Muscle layer of colon (tissue), 2 donors: ENCODE measurements around the gene GNPDA1.
"Not testable (repeated sequence)": the region's sequence is repeated elsewhere in the genome, so short reads cannot be mapped to it uniquely, and the experiment has no call there.

ENCODE experiments used
- H3K27ac ChIP-seq: one replicate; pipeline ENCODE4 v1.7.0; 2013; ENCODE audit warnings: low read depth, mild to moderate bottlenecking, low read length, moderate library complexity
- H3K27me3 ChIP-seq, 2 donors: one replicate each; pipeline ENCODE4 v1.7.0; 2013; ENCODE audit warnings: low read length in 2 of 2, mild to moderate bottlenecking in 2 of 2; ENCODE audit not compliant: insufficient read depth in 2 of 2, control insufficient read depth in 1 of 2
- H3K36me3 ChIP-seq: one replicate; pipeline ENCODE4 v1.7.0; 2013; ENCODE audit warnings: mild to moderate bottlenecking, low read length; ENCODE audit not compliant: insufficient read depth
- H3K4me1 ChIP-seq: one replicate; pipeline ENCODE4 v1.7.0; 2013; ENCODE audit warnings: mild to moderate bottlenecking, low read length; ENCODE audit not compliant: insufficient read depth
- H3K4me3 ChIP-seq, 2 donors: one replicate each; pipeline ENCODE4 v1.7.0; 2013; ENCODE audit warnings: low read length in 2 of 2, low read depth in 1 of 2, mild to moderate bottlenecking in 1 of 2, moderate library complexity in 1 of 2
- H3K9ac ChIP-seq: one replicate; pipeline ENCODE4 v1.7.0; 2013; ENCODE audit warnings: low read length
- H3K9me3 ChIP-seq: one replicate; pipeline ENCODE4 v1.7.0; 2013; ENCODE audit warnings: mild to moderate bottlenecking, low read length
- donor health status: abdominal sarcoma.
- donor health status: Adenocarcinoma of cecum.

GNPDA1 gene

DNA sequence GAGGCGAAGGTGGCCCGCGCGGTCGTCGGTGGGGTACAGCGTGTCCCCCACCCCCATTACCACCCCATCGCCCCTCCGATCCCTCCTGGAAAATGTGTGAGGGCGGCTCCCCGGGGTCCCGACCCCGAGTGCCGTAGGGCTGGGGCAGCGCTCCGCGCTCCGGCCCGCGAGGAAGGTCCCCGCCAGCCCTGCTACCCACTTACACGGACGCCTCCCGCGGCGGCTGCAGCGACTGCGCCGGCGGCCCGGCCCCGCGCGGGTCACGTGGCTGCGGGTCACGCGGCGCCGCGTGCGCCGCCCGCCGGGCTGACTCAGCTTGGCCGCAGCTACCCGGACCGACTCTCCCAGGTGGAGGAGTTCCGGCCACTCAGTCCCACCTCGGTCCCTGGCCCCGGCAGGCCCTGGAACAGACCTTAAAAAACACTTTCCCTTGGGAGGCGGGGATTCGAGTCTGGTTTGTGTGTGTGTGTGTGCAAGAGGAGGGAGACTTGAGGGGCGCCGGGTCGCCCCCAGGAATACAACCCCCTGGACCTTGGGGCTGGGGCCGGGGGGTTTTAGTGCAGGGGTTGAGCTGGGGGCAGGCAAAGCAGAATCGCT is at the start of gene GNPDA1:
GNPDA1 (minus strand) TSS at position 236 of the 597 bp plus-strand sequence. CDS start 992 bp downstream, outside the sequence.
- peaks cover 27% of the 10 kb centered on the region for H3K4me1 ChIP-seq

DNA sequence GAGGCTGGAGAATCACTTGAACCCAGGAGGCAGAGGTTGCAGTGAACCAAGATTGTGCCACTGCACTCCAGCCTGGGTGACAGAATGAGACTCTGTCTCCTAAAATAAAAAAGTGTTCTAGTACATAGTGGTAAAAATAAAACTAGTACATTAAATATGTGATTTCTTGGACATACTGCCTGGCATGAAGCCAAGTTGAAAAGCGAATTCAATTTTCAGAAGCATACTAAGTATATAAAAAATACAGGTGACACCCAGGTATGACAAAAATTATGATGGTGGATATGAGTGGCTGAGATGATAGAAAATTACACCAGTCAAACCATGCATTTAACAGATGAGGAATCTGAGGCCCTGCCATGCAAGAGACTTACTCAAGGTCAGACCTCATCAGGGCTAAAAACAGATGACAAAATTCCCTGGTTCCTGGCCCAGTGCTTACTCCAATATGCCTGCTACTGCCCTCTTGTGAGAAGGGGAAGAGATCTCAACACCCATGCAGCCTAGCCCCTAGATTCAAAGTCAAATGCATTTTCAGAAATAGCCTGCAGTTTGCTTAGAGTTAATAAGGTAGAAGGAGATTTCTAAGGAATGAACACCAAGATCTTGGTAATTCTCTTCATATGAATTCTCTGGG is 46.6 kb upstream of the GNPDA1 start:
- Histone ChIP-seq H3K9ac (no peak overlapping the region), H3K4me3 (no peak overlapping the region), H3K27ac (no peak overlapping the region), H3K36me3 (no peaks in the 10 kb centered on the region), H3K27me3 (no peaks in the 10 kb centered on the region), H3K9me3 (no peaks in the 10 kb centered on the region), H3K4me1 (no peaks in the 10 kb centered on the region)

More for the DNA sequence above, at the start of gene GNPDA1:
- H3K36me3 ChIP-seq, result peaks cover 3% of the 10 kb centered on the region
- H3K4me3 ChIP-seq, result peak within 1 kb of the TSS; percentile 77 to 98
- no peaks in the 10 kb centered on the region for H3K9me3 ChIP-seq
- H3K27ac ChIP-seq, result peak within 1 kb of the TSS; percentile 83
- H3K9ac ChIP-seq, result peak within 1 kb of the TSS; percentile 94
- no peaks in the 10 kb centered on the region for H3K27me3 ChIP-seq

DNA sequence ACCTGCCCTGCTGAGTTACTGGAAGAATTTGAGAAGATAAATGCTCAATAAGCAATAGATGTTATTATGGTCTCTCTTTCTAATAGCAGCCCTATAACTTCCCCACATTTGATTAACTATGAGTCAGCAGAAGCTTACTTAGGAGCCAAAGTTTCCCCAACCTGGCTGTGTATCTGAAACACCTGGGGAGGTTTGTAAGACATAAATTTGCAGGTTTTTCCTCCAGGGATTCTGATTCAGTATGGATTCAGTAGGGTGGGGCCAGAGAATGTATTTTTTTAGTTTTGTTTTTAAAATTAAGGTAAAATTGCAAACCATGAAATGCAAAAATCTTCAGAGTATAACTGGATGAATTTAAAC is 44.9 kb upstream of the GNPDA1 start:
- Histone ChIP-seq H3K27me3 (no peaks in the 10 kb centered on the region), H3K9ac (no peak overlapping the region), H3K9me3 (no peaks in the 10 kb centered on the region), H3K4me1 (no peaks in the 10 kb centered on the region), H3K36me3 (no peaks in the 10 kb centered on the region), H3K27ac (no peak overlapping the region), H3K4me3 (no peak overlapping the region)

DNA sequence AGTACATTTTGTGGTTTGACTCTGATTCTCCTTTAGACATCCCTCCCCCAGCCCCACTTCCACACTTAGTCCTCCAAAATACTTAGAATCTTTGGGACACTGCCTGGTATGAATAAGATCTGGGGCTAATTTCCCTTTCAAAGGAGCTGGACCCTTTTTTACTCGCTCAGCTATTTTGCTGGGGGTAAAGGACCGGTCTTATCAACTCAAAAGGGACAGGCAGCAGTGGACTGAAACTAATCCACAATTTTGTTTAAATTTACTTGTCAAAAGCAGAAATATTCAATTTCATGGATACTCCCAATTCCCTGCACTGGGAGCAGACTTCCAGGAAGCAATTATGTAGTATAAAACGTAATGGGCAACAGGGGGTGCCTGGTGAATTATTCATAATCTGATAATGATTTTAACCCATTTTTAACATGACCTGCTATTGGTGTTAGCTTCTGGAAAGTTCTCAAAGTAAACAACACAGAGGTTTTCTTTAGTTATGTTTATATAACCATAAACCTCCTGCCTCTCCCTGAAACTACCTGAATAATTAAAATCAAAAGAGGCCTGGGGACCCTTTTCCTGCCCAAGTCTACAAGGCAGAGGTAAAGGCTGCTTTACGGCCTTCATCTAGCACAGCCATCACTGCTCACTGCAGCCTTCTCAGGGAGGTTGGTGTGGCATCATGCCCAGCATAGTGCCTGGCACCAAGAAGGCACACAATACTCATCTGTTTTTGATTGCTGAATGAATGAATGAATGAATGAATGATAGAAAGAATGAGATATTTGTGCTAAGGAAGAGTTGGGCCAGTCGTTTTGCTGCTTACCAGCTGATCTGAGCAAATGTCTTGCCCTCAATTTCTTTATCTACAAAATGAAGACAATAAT is 44.2 kb upstream of the GNPDA1 start:
- Histone ChIP-seq H3K27ac (no peak overlapping the region), H3K4me3 (no peak overlapping the region), H3K36me3 (no peaks in the 10 kb centered on the region)

DNA sequence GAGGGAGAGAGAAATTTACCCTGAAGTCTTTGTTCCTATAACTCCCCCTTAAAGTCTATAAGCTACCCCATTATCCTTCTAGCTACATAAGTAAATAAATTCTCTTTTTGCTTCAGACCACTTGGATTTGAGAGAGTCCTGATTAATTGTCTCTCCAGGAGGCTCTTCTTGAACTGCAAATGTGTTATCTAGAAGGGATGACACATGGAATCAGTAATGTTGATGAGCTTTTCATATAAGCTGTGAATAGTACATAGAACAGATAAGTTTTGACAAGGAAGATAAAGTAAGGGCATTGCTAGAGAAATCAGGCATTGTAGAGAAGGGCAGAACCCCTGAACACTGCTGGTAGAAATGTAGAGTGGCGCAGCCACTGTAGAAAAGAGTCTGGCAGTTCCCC is 42.5 kb upstream of the GNPDA1 start:
- Histone ChIP-seq H3K27ac (no peak overlapping the region), H3K4me3 (no peak overlapping the region), H3K36me3 (no peaks in the 10 kb centered on the region), H3K9ac (no peak overlapping the region), H3K4me1 (no peaks in the 10 kb centered on the region), H3K9me3 (no peaks in the 10 kb centered on the region), H3K27me3 (no peaks in the 10 kb centered on the region)

More for the DNA sequence above, 44.2 kb upstream of the GNPDA1 start:
- Histone ChIP-seq H3K27me3 (no peaks in the 10 kb centered on the region), H3K9me3 (no peaks in the 10 kb centered on the region), H3K9ac (no peak overlapping the region), H3K4me1 (no peaks in the 10 kb centered on the region)

DNA sequence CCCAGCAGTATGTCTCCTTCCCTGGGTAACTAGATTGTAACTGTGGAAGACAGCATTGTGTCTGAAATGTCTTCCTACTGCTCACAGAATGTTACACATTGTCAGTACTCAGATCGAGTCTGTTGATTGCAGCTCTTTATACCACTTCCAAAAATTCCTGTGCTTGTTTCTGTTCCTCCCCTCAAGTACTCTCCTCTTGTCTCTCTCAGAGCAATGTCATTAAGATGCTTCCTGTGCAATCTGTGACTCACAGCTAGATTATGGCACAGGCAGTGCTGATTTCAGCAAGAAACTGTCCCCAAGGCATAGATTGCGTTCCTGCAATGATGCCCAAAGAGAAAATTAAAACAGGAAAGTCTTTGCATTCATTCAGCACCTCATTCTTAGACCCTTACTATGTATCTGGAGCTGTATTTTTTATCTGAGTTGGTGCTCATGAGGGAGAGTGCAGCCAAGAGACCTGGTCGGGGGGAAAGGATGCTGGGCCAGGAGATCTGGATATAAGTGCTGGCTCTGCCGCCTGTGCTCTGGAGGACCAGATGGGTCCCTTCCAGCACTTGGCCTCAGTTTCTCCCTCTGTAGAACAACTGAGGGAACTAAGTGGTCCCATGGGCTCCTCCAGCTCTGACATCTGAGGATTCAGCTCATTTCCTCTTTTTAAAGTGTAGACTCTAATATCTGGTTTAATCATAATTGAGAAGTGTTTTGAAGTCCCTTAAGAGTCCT is 40.8 kb upstream of the GNPDA1 start:
- H3K4me1 ChIP-seq, result no peaks in the 10 kb centered on the region
- no peak overlapping the region for H3K9ac ChIP-seq
- no peaks in the 10 kb centered on the region for H3K27me3 ChIP-seq
- H3K9me3 ChIP-seq, result no peaks in the 10 kb centered on the region
- no peak overlapping the region for H3K4me3 ChIP-seq
- H3K36me3 ChIP-seq, result no peaks in the 10 kb centered on the region
- peak overlapping the region; percentile 9 for H3K27ac ChIP-seq

DNA sequence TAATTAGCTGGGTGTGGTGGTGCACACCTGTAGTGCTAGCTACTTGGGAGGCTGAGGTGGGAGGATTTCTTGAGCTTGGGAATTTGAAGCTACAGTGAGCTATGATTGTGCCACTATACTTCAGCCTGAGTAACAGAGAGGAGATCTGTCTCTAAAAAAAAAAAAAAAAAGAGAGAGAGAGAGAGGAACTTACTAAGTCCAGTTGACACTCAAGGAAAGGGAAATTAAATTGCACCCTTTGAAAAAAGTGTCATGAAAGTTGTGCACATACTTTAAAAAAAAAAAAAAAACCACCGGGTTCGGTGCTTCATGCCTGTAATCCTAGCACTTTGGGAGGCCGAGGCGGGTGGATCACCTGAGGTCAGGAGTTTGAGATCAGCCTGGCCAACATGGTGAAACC is 39.2 kb upstream of the GNPDA1 start:
- not testable (repeated sequence) for H3K9me3 ChIP-seq, H3K27ac ChIP-seq

DNA sequence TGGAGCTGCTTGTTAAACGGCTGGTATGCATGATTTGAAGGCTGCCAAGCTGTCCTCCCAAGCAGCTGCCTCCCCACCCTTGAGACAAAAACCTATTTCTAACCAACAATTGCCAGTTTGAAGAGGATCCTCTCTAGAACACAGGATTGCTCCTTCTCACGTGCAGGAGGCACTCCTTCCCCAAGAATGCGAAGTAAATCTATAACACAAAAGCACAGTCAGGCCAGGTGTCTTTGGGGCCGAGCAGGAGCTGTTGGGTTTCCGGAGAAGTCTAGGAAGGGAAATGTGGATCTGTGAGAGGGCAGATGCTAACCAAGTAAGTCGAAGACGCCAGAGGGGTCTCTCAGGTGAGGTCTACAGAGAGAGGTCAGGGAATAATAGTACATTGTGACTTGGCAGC is 35.4 kb upstream of the GNPDA1 start:
- H3K36me3 ChIP-seq, result no peaks in the 10 kb centered on the region
- no peaks in the 10 kb centered on the region for H3K4me1 ChIP-seq
- no peak overlapping the region for H3K27ac ChIP-seq
- H3K27me3 ChIP-seq, result no peaks in the 10 kb centered on the region
- no peaks in the 10 kb centered on the region for H3K9me3 ChIP-seq
- H3K4me3 ChIP-seq, result no peak overlapping the region
- H3K9ac ChIP-seq, result no peak overlapping the region

More for the DNA sequence above, 39.2 kb upstream of the GNPDA1 start:
- H3K9ac ChIP-seq, H3K27me3 ChIP-seq, H3K4me3 ChIP-seq, H3K4me1 ChIP-seq, H3K36me3 ChIP-seq: not testable (repeated sequence)

DNA sequence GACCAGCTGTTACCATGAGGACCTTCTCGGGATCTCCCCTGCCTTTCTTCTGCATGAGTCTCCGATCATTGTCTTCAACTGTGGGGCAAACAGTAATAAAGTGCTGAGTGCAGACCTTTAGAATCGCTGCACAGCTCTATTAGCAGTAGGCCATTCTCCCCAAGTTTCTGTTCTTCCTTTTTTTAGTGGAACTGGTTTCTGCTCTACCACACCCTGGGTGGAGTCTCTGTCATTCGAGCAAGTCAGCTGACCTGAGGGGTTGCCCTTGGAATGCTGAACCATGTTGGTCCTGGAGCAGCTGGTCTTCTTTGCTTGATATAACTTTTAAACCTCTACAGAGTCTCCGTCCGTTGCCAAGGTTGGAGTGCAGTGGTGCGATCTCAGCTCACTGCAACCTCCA is 33.4 kb upstream of the GNPDA1 start:
- H3K27me3 ChIP-seq, result no peaks in the 10 kb centered on the region

DNA sequence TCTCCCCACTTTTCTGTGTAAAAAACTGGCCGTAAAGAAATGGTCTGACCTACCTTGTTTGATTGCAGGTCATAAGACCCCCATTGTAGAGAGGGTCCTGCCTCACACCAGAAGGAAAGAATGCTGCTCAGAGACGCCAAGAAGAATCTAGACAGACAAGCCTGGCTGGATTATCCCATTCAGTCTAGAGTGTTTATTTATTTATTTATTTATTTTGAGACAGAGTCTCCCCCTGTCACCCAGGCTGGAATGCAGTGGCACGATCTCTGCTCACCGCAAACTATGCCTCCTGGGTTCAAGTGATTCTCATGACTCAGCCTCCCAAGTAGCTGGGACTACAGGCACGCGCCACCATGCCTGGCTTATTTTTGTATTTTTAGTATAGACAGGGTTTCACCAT is 28.1 kb upstream of the GNPDA1 start:
- H3K36me3 ChIP-seq, H3K4me3 ChIP-seq, H3K9me3 ChIP-seq, H3K4me1 ChIP-seq, H3K27ac ChIP-seq, H3K27me3 ChIP-seq, H3K9ac ChIP-seq: not testable (repeated sequence)

More for the DNA sequence above, 33.4 kb upstream of the GNPDA1 start:
- no peaks in the 10 kb centered on the region for H3K36me3 ChIP-seq
- H3K9ac ChIP-seq, result no peak overlapping the region
- H3K27ac ChIP-seq, result no peak overlapping the region
- no peaks in the 10 kb centered on the region for H3K9me3 ChIP-seq
- no peak overlapping the region for H3K4me3 ChIP-seq
- no peaks in the 10 kb centered on the region for H3K4me1 ChIP-seq

DNA sequence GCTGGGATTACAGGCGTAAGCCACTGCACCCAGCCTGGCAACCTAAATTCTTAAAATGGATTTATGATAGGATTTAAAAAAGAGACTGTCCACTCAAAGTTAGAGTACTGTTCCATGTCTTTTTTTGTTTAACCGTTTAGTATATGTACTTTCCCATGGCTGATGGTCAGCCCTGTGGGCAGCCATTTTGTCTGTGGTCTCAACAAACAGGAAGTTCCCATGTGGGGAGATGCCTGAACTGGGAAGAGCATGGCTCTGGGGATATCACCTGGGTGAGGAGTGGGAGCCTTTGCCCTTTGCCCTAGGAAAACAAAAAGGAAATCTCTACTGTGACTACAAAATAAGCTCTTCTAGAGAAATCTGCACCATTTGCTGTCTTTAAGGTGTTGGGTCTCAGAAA is 27.5 kb upstream of the GNPDA1 start:
- no peaks in the 10 kb centered on the region for H3K9me3 ChIP-seq
- no peak overlapping the region for H3K27ac ChIP-seq
- no peaks in the 10 kb centered on the region for H3K36me3 ChIP-seq
- H3K4me3 ChIP-seq, result no peak overlapping the region
- no peak overlapping the region for H3K9ac ChIP-seq
- no peaks in the 10 kb centered on the region for H3K27me3 ChIP-seq
- H3K4me1 ChIP-seq, result no peaks in the 10 kb centered on the region
